Lower lobe of right lung (tissue), 2 donors: ENCODE results near the gene ADARB1. TPM values are rescaled to one million over a fixed set of nuclear protein-coding genes. Genes with fewer than 3 reads are reported as not detected.
"Not testable (repeated sequence)": the region's sequence is repeated elsewhere in the genome, so short reads cannot be mapped to it uniquely, and the experiment has no call there.

ENCODE experiments used
- ATAC-seq, 2 donors: fragments of 200-7000 bp; cut with Tn5 transposase; one replicate each; pipeline ENCODE4 v1.9.1; 2020 to 2022; ENCODE audit warnings: mild to moderate bottlenecking in 2 of 2, moderate library complexity in 2 of 2
- DNase-seq: peaks from one replicate; pipeline ENCODE4 v3.0.0-alpha.2; 2020
- H3K27ac ChIP-seq: fragments of 200-600 bp; one replicate; pipeline ENCODE4 v1.8.0; 2022
- H3K27me3 ChIP-seq: fragments of 200-600 bp; one replicate; pipeline ENCODE4 v1.8.0; 2022; ENCODE audit warnings: low read depth
- H3K36me3 ChIP-seq: fragments of 200-600 bp; one replicate; pipeline ENCODE4 v1.8.0; 2022; ENCODE audit warnings: mild to moderate bottlenecking
- H3K4me1 ChIP-seq: fragments of 200-600 bp; one replicate; pipeline ENCODE4 v1.8.0; 2022
- H3K4me3 ChIP-seq: fragments of 200-600 bp; one replicate; pipeline ENCODE4 v1.8.0; 2022; ENCODE audit warnings: mild to moderate bottlenecking
- H3K9me3 ChIP-seq: fragments of 200-600 bp; one replicate; pipeline ENCODE4 v1.8.0; 2022
- CTCF ChIP-seq: fragments of 200-600 bp; IDR thresholded peaks from one replicate; pipeline ENCODE4 v1.8.0; 2022; ENCODE audit warnings: antibody characterized with exemption, mild to moderate bottlenecking
- intact Hi-C: fragments of 100-400 bp; cut with DNase I; formaldehyde crosslinking; loops from one replicate; pipeline ENCODE4 v1.11.0; 2022
- total RNA-seq: library from RNA; stranded (reverse); fragmentation: NEBNext Ultra II Directional; extraction: Animal tissue kit (Norgen Biotek cat#: 25700); gene quantifications from one replicate; pipeline ENCODE4 v1.2.1, GENCODE V29; 2021
- donor health status: DM: no; HTN: yes; CAD: no; lungs with severe emphysema.

Gene ADARB1
- total RNA-seq, 1 donor from 2014 or later, result 48.2 TPM

- intact Hi-C loops, result no loop called here
- H3K36me3 ChIP-seq, result peaks cover 19% of the 10 kb centered on the region
- H3K4me1 ChIP-seq, result peaks cover 10% of the 10 kb centered on the region
- DNase-seq, result no peak
- TF ChIP-seq CTCF, result no peak
- H3K9me3 ChIP-seq, result no peaks in the 10 kb centered on the region
- no peak for ATAC-seq
- H3K27me3 ChIP-seq, result no peaks in the 10 kb centered on the region
- H3K4me3 ChIP-seq, result no peak overlapping the region
- H3K27ac ChIP-seq, result no peak overlapping the region
Measured at GRCh38 chr21:45141507-45141906, 67.1 kb downstream of the ADARB1 start.

GRCh38 chr21:45142469-45143308 is 68.3 kb downstream of the ADARB1 start:
- no peaks in the 10 kb centered on the region for H3K27me3 ChIP-seq
- no peak overlapping the region for H3K27ac ChIP-seq
- no peaks in the 10 kb centered on the region for H3K4me1 ChIP-seq
- no peak overlapping the region for H3K4me3 ChIP-seq
- no peak for TF ChIP-seq CTCF
- no peaks in the 10 kb centered on the region for H3K9me3 ChIP-seq
- DNase-seq, result no peak
- intact Hi-C loops, result no loop called here
- no peak for ATAC-seq
- peaks cover 22% of the 10 kb centered on the region for H3K36me3 ChIP-seq

GRCh38 chr21:45143855-45144254 is 69.5 kb downstream of the ADARB1 start:
- intact Hi-C loops, result no loop called here
- peaks cover 25% of the 10 kb centered on the region for H3K36me3 ChIP-seq
- H3K4me3 ChIP-seq, result no peak overlapping the region
- ATAC-seq (no peak), DNase-seq (no peak)
- H3K27ac ChIP-seq, result no peak overlapping the region
- H3K27me3 ChIP-seq, result no peaks in the 10 kb centered on the region
- no peaks in the 10 kb centered on the region for H3K9me3 ChIP-seq
- H3K4me1 ChIP-seq, result no peaks in the 10 kb centered on the region
- no peak for TF ChIP-seq CTCF

GRCh38 chr21:45145146-45145545 is 70.8 kb downstream of the ADARB1 start:
- Histone ChIP-seq H3K4me1 (no peaks in the 10 kb centered on the region), H3K9me3 (no peaks in the 10 kb centered on the region), H3K27me3 (no peaks in the 10 kb centered on the region), H3K4me3 (no peak overlapping the region), H3K36me3 (peaks cover 25% of the 10 kb centered on the region), H3K27ac (no peak overlapping the region)
- ATAC-seq, result no peak
- TF ChIP-seq CTCF, result no peak
- intact Hi-C loops, result no loop called here
- DNase-seq, result no peak

GRCh38 chr21:45145846-45146245 is 71.5 kb downstream of the ADARB1 start:
- H3K4me1 ChIP-seq, H3K27me3 ChIP-seq, intact Hi-C loops, H3K4me3 ChIP-seq, H3K9me3 ChIP-seq, DNase-seq, H3K27ac ChIP-seq, ATAC-seq: not testable (repeated sequence)
- H3K36me3 ChIP-seq, result peaks cover 25% of the 10 kb centered on the region

- no peak overlapping the region for H3K27ac ChIP-seq
- H3K4me3 ChIP-seq, result no peak overlapping the region
- ATAC-seq, result no peak
- peaks cover 9% of the 10 kb centered on the region for H3K4me1 ChIP-seq
- H3K27me3 ChIP-seq, result no peaks in the 10 kb centered on the region
- no peak for TF ChIP-seq CTCF
- H3K9me3 ChIP-seq, result no peaks in the 10 kb centered on the region
- intact Hi-C loops, result no loop called here
- peaks cover 25% of the 10 kb centered on the region for H3K36me3 ChIP-seq
- no peak for DNase-seq
Measured at GRCh38 chr21:45146306-45146705, 71.9 kb downstream of the ADARB1 start.
